Kidney (tissue), 14 donors: Measurements from ENCODE around the gene SYT15. TPM values are rescaled to one million over a fixed set of nuclear protein-coding genes. Genes with fewer than 3 reads are reported as not detected.

Source experiments
- DNase-seq, 5 donors: peaks; one replicate each; pipeline ENCODE4 v3.0.0-alpha.2; 2013 to 2020
- FAIRE-seq: peaks from 2 replicates; lab custom pipeline; 2012; peaks lifted over from hg19 to GRCh38; lab: Jason Lieb, UNC
- H3K27ac ChIP-seq, 2 donors: one replicate each; pipeline ENCODE4 v1.7.0; 2013; ENCODE audit warnings: low read depth in 2 of 2, low read length in 2 of 2, inconsistent platforms in 1 of 2
- H3K27me3 ChIP-seq: one replicate; pipeline ENCODE4 v1.7.1; 2013; ENCODE audit warnings: low read length, inconsistent platforms; ENCODE audit not compliant: control insufficient read depth, insufficient read depth
- H3K36me3 ChIP-seq, 3 donors: one replicate each; pipeline versions ENCODE4 v1.7.0 to v1.7.1; 2013; ENCODE audit warnings: low read length in 3 of 3, control low read depth in 1 of 3, inconsistent platforms in 1 of 3; ENCODE audit not compliant: insufficient read depth in 3 of 3, control insufficient read depth in 2 of 3
- H3K4me1 ChIP-seq, 3 donors: one replicate each; pipeline versions ENCODE4 v1.7.0 to v1.7.1; 2013; ENCODE audit warnings: low read length in 3 of 3, inconsistent platforms in 1 of 3, low read depth in 1 of 3; ENCODE audit not compliant: control insufficient read depth in 2 of 3, insufficient read depth in 2 of 3
- H3K4me3 ChIP-seq, 3 donors: one replicate each; pipeline versions ENCODE4 v1.7.0 to v1.8.1; 2013; ENCODE audit warnings: low read length in 3 of 3, control low read depth in 1 of 3, inconsistent platforms in 1 of 3
- H3K9ac ChIP-seq, 3 donors: one replicate each; pipeline versions ENCODE4 v1.7.0 to v1.7.1; 2013; ENCODE audit warnings: low read length in 3 of 3, control low read depth in 1 of 3, inconsistent platforms in 1 of 3
- H3K9me3 ChIP-seq, 3 donors: one replicate each; pipeline versions ENCODE4 v1.7.0 to v1.7.1; 2013; ENCODE audit warnings: low read length in 3 of 3, control low read depth in 1 of 3, inconsistent platforms in 1 of 3; ENCODE audit not compliant: control insufficient read depth in 2 of 3, insufficient read depth in 1 of 3
- CTCF ChIP-seq: IDR thresholded peaks from 3 replicates; pipeline ENCODE4 v1.5.1; 2012; ENCODE audit warnings: mild to moderate bottlenecking, moderate library complexity, borderline replicate concordance; ENCODE audit not compliant: insufficient read depth; ENCODE audit errors: extremely low read depth
- intact Hi-C: fragments of 100-400 bp; cut with DNase I; formaldehyde crosslinking; loops from one replicate; pipeline ENCODE4 v1.11.1; 2022
- polyA plus RNA-seq: library from polyadenylated mRNA; stranded (reverse); fragments of 350-450 nt; fragmentation: Illumina TruSeq; extraction: RNeasy Lipid Tissue Mini Kit (QIAGEN cat#74804); gene quantifications from one replicate; pipeline ENCODE4 v1.2.3, GENCODE V29; 2014; ENCODE audit warnings: low read depth, low replicate concordance; ENCODE audit not compliant: insufficient read depth
- total RNA-seq: library from RNA; stranded (reverse); fragmentation: NEBNext Ultra II Directional; extraction: Animal tissue kit (Norgen Biotek cat#: 25700); gene quantifications from one replicate; pipeline ENCODE4 v1.2.1, GENCODE V29; 2021
- donor health status: control.
- donor health status: control.
- donor health status: control.
- donor health status: control.
- donor health status: control.
- donor health status: DM: yes; HTN: yes; CAD: no.
- donor health status: Normal renal cell carcinoma (clear cell type).

The SYT15 gene
- total and polyA plus RNA-seq, 2 donors from 2014 or later, result 2.1 to 12.7 TPM

GRCh38 chr10:46537309-46537708 lies 41.6 kb upstream of the SYT15 start:
- Histone ChIP-seq H3K27ac (no peak overlapping the region), H3K36me3 (no peaks in the 10 kb centered on the region), H3K4me1 (peaks cover 7 to 9% (median 7%) of the 10 kb centered on the region in 3 donors), H3K27me3 (no peaks in the 10 kb centered on the region), H3K9me3 (no peaks in the 10 kb centered on the region), H3K4me3 (no peak overlapping the region), H3K9ac (no peak overlapping the region)
- peak in 1 of 5 donors; percentile 42 for DNase-seq
- intact Hi-C loops, result no loop called here
- TF ChIP-seq CTCF, result no peak
- no peak for FAIRE-seq

- Histone ChIP-seq H3K4me1 (peaks cover 7 to 9% (median 7%) of the 10 kb centered on the region in 3 donors), H3K27me3 (no peaks in the 10 kb centered on the region), H3K4me3 (no peak overlapping the region), H3K9me3 (no peaks in the 10 kb centered on the region), H3K36me3 (no peaks in the 10 kb centered on the region), H3K9ac (no peak overlapping the region), H3K27ac (no peak overlapping the region)
- intact Hi-C loops, result no loop called here
- TF ChIP-seq CTCF, result no peak
- FAIRE-seq (no peak), DNase-seq (no peak)
These were observed 40.8 kb upstream of the SYT15 start for GRCh38 chr10:46538155-46538554.

- H3K9me3 ChIP-seq, result no peaks in the 10 kb centered on the region
- H3K4me1 ChIP-seq, result peaks cover 7 to 9% (median 7%) of the 10 kb centered on the region in 3 donors
- TF ChIP-seq CTCF, result no peak
- H3K4me3 ChIP-seq, result no peak overlapping the region
- H3K27me3 ChIP-seq, result no peaks in the 10 kb centered on the region
- H3K36me3 ChIP-seq, result no peaks in the 10 kb centered on the region
- H3K27ac ChIP-seq, result no peak overlapping the region
- FAIRE-seq (no peak), DNase-seq (no peak)
- intact Hi-C loops, result no loop called here
- no peak overlapping the region for H3K9ac ChIP-seq
These were observed 40.1 kb upstream of the SYT15 start for GRCh38 chr10:46538717-46539426.
